Prostate gland (tissue), 2 donors: ENCODE data around the gene CABLES2. TPM values are rescaled to one million over a fixed set of nuclear protein-coding genes. Genes with fewer than 3 reads are reported as not detected.
A peak's percentile ranks its signal among the peaks of the same experiment; 100 is the strongest.

Source experiments
- DNase-seq: peaks from one replicate; pipeline ENCODE4 v3.0.0-alpha.2; 2019; ENCODE audit warnings: low spot score
- H3K27ac ChIP-seq, 2 donors: fragments of 200-600 bp; sonication (generic); 2 replicates each; pipeline ENCODE4 v1.5.1; 2017 to 2019
- H3K27me3 ChIP-seq: fragments of 200-600 bp; sonication (generic); replicated peaks from 2 replicates; pipeline ENCODE4 v1.5.1; 2019; ENCODE audit not compliant: insufficient read depth
- H3K36me3 ChIP-seq, 2 donors: fragments of 200-600 bp; sonication (generic); 1 replicate in 1 of 2; 2 replicates in 1 of 2; pipeline versions ENCODE4 v1.5.1 to v1.8.1; 2017 to 2019
- H3K4me1 ChIP-seq: fragments of 200-600 bp; sonication (generic); replicated peaks from 2 replicates; pipeline ENCODE4 v1.5.1; 2019
- H3K4me3 ChIP-seq, 2 donors: fragments of 200-600 bp; sonication (generic); 2 replicates each; pipeline ENCODE4 v1.5.1; 2017 to 2019
- H3K9me3 ChIP-seq: fragments of 200-600 bp; sonication (generic); 2 replicates; pipeline ENCODE4 v1.5.1; 2017
- CTCF ChIP-seq, 4 experiments: fragments of 200-600 bp in 2 of 4; fragments of 450-650 bp in 2 of 4; sonication (generic) in 2 of 4; IDR thresholded peaks; 1 replicate in 3 of 4; 2 replicates in 1 of 4; pipeline ENCODE4 v1.5.1; 2016 to 2019; ENCODE audit warnings: antibody characterized with exemption in 4 of 4, mild to moderate bottlenecking in 2 of 4, moderate library complexity in 2 of 4
- POLR2A ChIP-seq: fragments of 450-650 bp; IDR thresholded peaks from one replicate; pipeline ENCODE4 v1.6.1; 2016; ENCODE audit warnings: antibody characterized with exemption, mild to moderate bottlenecking
- POLR2AphosphoS5 ChIP-seq: sonication (generic); formaldehyde crosslinking; IDR thresholded peaks from one replicate; pipeline ENCODE4 v1.6.1; 2017; ENCODE audit warnings: antibody characterized with exemption
- WGBS: methylation state at CpG from one replicate; pipeline ENCODE4 v1.1.5; 2018; 5-methylcytosine and 5-hydroxymethylcytosine counted together
- intact Hi-C: fragments of 100-400 bp; cut with DNase I; formaldehyde crosslinking; loops from one replicate; pipeline ENCODE4 v1.14.2; 2022
- total RNA-seq, 2 donors: library from RNA; depleted of rRNA; stranded (reverse); fragments of >200 nt; gene quantifications; one replicate each; pipeline ENCODE4 v1.1.0, GENCODE V29; 2016

Gene CABLES2
- total RNA-seq, 2 donors from 2014 or later, result 4.1 to 31.3 TPM

GRCh38 chr20:62354811-62355341 lies 52.2 kb downstream of the CABLES2 start:
- DNase-seq, result no peak
- Histone ChIP-seq H3K4me1 (peaks cover 62% of the 10 kb centered on the region), H3K27ac (peak overlapping the region; percentile 81 to 84), H3K9me3 (no peaks in the 10 kb centered on the region), H3K27me3 (no peaks in the 10 kb centered on the region), H3K36me3 (peaks cover 0 to 6% of the 10 kb centered on the region in 2 donors), H3K4me3 (no peak overlapping the region)
- WGBS, result 49% methylated on average over 13 of the region's 16 CpGs
- TF ChIP-seq POLR2A (no peak), CTCF (IDR thresholded peaks at IDR 0.05) (no peak), POLR2AphosphoS5 (no peak)
- intact Hi-C loops, result no loop called here

GRCh38 chr20:62354031-62354808 lies 52.9 kb downstream of the CABLES2 start:
- Histone ChIP-seq H3K4me3 (no peak overlapping the region), H3K36me3 (peaks cover 0 to 6% of the 10 kb centered on the region in 2 donors), H3K9me3 (no peaks in the 10 kb centered on the region), H3K4me1 (peaks cover 58% of the 10 kb centered on the region), H3K27me3 (no peaks in the 10 kb centered on the region), H3K27ac (peak overlapping the region; percentile 81 to 84)
- intact Hi-C loops, result no loop called here
- TF ChIP-seq POLR2AphosphoS5 (no peak), POLR2A (no peak), CTCF (IDR thresholded peaks at IDR 0.05) (no peak)
- 61% methylated on average over 14 of the region's 14 CpGs for WGBS
- DNase-seq, result no peak

- no peaks in the 10 kb centered on the region for H3K27me3 ChIP-seq
- H3K36me3 ChIP-seq, result peaks cover 0 to 6% of the 10 kb centered on the region in 2 donors
- no peaks in the 10 kb centered on the region for H3K9me3 ChIP-seq
- peaks cover 50% of the 10 kb centered on the region for H3K4me1 ChIP-seq
- H3K4me3 ChIP-seq, result no peak overlapping the region
- peak overlapping the region; percentile 46 to 59 for H3K27ac ChIP-seq
- no peak for DNase-seq
- WGBS, result 79% methylated on average over 7 of the region's 16 CpGs
- TF ChIP-seq CTCF (IDR thresholded peaks at IDR 0.05), result no peak
- TF ChIP-seq POLR2A, result no peak
- TF ChIP-seq POLR2AphosphoS5, result no peak
- intact Hi-C loops, result loop anchor here (2.0 kb wide), 1 partner anchor 23 kb away; no protein-coding TSS in a partner anchor
Observed at GRCh38 chr20:62353289-62354030, 53.6 kb downstream of the CABLES2 start.

GRCh38 chr20:62352402-62353288 lies 54.4 kb downstream of the CABLES2 start:
- Histone ChIP-seq H3K27me3 (no peaks in the 10 kb centered on the region), H3K27ac (peak overlapping the region; percentile 59 to 62), H3K4me3 (no peak overlapping the region), H3K4me1 (peaks cover 50% of the 10 kb centered on the region), H3K36me3 (peaks cover 0 to 6% of the 10 kb centered on the region in 2 donors), H3K9me3 (no peaks in the 10 kb centered on the region)
- TF ChIP-seq POLR2AphosphoS5, result peak; percentile 93
- peak in 3 of 4 experiments; percentile 46 to 66 (median 66) for TF ChIP-seq CTCF (IDR thresholded peaks at IDR 0.05)
- peak; percentile 30 for TF ChIP-seq POLR2A
- DNase-seq, result peak; percentile 93
- 44% methylated on average over 39 of the region's 43 CpGs for WGBS
- intact Hi-C loops, result loop anchor here (2.0 kb wide), 1 partner anchor 24 kb away; no protein-coding TSS in a partner anchor
